GM12873 (cell line): Measurements from ENCODE around the gene ANLN.

Source experiments
- TF ChIP-seq, protein P1 (sequence below): IDR thresholded peaks from 2 replicates; pipeline ENCODE4 v1.5.1; 2012; ENCODE audit warnings: low read depth, mild to moderate bottlenecking, moderate library complexity, low read length, control low read depth; ENCODE audit not compliant: insufficient read depth; ENCODE audit errors: missing control alignments

ANLN gene

DNA sequence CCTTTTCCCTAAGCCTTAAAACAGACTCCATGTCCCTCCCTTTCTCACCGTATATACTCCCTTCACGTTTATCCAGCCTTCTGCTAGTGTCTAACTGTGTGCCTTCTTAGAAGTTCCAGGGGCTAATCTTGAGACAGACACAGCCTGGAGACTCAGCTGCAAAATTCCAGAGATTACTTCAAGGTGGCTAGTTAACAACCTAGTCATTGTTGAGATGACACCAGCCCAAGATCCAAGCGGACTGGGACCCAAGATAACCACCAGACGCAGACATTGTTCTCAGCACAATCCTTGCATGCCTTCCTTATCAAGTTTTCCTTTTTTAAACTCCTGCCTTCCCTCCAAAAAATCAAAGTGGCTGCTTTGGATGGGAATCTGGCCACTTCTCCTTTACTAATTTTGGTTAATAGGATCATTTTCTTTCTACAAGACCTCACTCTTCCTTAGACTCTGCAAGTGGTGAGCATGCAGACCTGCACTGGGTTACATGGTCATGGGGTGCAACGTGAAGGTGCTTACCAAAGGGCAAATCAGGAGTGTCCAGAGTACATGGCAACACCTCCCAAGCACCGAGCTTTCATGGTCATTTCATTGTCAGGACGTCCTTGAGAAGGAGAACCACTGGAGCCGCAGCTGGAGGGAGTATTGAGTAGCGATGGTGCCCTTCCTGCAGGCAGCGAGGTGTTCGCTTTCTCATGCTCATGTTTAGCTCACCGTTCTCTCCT is 69.7 kb downstream of the ANLN start:
- TF ChIP-seq, protein P1, sequence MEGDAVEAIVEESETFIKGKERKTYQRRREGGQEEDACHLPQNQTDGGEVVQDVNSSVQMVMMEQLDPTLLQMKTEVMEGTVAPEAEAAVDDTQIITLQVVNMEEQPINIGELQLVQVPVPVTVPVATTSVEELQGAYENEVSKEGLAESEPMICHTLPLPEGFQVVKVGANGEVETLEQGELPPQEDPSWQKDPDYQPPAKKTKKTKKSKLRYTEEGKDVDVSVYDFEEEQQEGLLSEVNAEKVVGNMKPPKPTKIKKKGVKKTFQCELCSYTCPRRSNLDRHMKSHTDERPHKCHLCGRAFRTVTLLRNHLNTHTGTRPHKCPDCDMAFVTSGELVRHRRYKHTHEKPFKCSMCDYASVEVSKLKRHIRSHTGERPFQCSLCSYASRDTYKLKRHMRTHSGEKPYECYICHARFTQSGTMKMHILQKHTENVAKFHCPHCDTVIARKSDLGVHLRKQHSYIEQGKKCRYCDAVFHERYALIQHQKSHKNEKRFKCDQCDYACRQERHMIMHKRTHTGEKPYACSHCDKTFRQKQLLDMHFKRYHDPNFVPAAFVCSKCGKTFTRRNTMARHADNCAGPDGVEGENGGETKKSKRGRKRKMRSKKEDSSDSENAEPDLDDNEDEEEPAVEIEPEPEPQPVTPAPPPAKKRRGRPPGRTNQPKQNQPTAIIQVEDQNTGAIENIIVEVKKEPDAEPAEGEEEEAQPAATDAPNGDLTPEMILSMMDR: no peak

DNA sequence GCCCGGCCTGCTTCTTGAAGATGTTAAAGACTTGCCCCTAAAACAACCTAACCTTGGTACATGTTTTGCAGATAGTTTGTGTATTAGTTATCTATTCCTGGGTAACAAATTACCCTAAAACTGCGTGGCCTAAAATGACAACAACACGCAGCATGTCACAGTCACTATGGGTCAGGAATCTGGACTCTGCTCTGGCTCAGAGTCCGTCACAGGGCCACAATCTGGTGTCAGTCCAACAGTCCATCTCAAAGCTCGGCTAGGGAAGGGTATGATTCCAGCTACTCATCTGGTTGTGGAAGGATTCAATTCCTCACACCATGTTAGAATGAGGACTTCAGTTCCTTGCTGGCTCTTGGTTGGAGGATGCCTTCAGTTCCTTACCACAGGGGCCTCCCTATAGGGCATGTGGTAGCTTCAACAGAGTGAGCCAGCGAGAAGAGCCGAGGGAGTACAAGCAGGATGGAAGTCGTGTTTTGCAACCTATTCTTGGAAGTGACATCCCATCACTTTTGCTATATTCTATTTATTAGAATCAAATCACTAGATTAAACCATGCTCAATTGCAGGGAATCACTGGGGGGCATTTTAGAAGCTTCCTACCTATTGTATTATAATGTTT is 71.3 kb downstream of the ANLN start:
- TF ChIP-seq, protein P1: no peak

DNA sequence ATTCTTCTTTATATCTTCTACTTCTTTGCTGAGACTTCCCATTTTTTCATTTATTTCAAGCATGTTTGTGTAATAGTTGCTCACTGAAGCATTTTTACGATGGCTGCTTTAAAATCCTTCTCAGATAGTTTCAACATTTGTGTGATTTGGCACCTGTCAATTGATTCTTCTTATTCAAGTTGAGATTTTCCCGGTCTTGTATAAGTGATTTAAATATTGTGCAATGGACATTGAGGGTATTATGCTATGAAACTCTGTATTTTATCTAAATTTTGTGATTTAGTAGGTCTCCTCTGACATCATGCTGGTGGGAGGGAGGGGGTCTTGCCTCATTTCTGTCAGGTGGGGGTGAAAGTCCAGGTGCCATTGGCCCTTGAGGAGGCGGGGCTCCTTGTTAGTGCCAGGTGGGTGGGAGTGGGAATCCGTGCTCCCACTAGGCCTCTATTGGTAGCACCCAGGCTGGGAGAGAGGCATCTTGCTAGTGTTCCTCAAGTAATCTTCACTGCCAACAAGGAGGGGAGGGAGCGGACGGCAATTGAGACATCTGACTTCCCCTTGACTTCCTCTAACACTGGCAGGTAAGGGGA is 73.0 kb downstream of the ANLN start:
- TF ChIP-seq, protein P1: no peak

DNA sequence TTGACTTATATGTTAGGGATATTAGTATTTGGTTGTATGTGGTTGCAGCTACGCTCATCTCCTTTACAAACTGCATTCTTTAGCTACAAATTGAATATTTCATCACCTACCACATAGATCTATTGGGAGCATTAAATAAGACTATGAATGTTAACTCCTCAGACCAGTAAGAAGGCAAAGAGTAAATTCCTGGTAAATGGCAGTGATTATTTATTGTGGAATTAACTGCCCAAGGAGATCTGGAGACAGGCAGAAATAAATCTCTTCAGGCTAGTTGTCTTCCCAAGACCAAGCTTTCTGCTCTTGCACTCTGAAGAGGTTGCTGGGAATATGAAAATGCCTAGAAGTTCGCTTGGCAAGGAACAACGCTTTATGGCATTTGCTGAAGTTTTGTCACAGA is 74.6 kb downstream of the ANLN start:
- TF ChIP-seq, protein P1: no peak

DNA sequence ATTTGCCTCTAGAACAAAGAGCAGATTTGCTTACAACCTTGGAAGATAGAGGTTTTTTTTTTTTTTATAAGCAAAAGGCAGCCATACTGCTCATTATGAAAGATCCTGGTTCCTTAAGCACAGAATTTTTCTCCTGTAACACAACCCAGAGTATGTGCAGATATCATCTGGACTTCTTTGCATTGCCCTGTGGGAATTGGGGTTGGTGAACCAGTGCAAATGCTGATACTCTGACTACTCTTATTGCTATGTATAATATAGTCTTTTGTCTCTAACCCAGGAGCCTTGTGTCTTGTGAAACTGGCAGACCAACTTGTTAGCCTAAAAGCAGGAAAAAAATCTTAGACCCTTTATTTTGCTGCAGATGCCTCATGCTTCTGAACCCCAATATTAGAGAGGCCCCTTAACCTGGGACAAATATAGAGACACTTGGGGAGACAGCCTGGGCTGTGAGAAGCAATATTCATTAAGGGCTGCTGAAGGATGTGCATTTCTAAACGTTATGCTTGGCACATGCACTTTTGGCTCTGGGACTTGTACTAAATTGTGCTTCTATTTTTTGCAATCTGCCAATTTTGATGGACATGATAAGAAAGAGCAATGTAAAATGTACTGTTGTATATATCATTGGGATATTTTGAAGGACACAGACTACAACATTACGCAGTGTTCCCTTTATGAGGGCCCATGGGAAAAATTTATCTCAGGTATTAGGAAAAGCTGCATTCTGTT is 78.9 kb downstream of the ANLN start:
- TF ChIP-seq, protein P1: no peak

DNA sequence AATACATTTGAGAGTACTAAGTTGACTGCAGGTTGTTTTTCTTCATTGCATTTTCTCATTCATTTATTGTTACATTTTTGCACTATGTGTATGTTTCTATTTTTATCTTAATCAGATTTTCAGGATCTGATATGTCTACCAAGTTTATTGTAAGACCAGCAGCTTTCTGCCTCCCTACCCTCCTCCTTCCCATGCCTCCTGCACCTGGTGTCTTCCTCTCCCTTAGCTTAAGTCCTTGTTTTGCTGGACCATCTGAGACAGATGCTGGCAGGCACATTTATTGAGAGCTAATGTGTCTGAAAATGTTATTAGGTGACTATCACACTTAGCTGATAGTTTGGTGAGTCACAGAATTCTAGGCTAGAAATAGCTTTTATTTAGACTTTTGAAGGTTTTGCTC is 79.6 kb downstream of the ANLN start:
- TF ChIP-seq, protein P1: no peak
